HG03135 (cell line): ENCODE measurements around the gene LIPM.
"Not testable (repeated sequence)": the region's sequence is repeated elsewhere in the genome, so short reads cannot be mapped to it uniquely, and the experiment has no call there.

Experiments
- ATAC-seq: cut with Tn5 transposase; IDR thresholded peaks from one replicate; pipeline ENCODE4 v1.9.1; 2021; ENCODE audit warnings: mild to moderate bottlenecking, moderate library complexity; ENCODE audit not compliant: unreplicated experiment

LIPM gene

GRCh38 chr10:88837632-88838031 lies 35.1 kb downstream of the LIPM start:
- ATAC-seq: not testable (repeated sequence)

GRCh38 chr10:88838766-88839350 lies 36.3 kb downstream of the LIPM start:
- no peak for ATAC-seq

- no peak for ATAC-seq
Measured at GRCh38 chr10:88840104-88840503, 37.6 kb downstream of the LIPM start.

- no peak for ATAC-seq
Measured at GRCh38 chr10:88840881-88841280, 38.4 kb downstream of the LIPM start.

GRCh38 chr10:88841316-88842111 lies 39.0 kb downstream of the LIPM start:
- no peak for ATAC-seq

- no peak for ATAC-seq
Measured at GRCh38 chr10:88843171-88843570, 40.6 kb downstream of the LIPM start.

GRCh38 chr10:88848499-88848898 lies 46.0 kb downstream of the LIPM start:
- ATAC-seq: no peak

GRCh38 chr10:88849234-88849633 lies 46.7 kb downstream of the LIPM start:
- no peak for ATAC-seq

GRCh38 chr10:88850712-88851111 lies 48.2 kb downstream of the LIPM start:
- no peak for ATAC-seq

GRCh38 chr10:88851706-88852105 lies 49.2 kb downstream of the LIPM start, which contains the start of gene ANKRD22:
ANKRD22 (minus strand) TSS chr10:88851844; CDS start chr10:88851607, 237 bp downstream.
- ATAC-seq: no peak

GRCh38 chr10:88852327-88852726 lies 49.8 kb downstream of the LIPM start:
- ATAC-seq: no peak

GRCh38 chr10:88853155-88853881 lies 50.8 kb downstream of the LIPM start:
- ATAC-seq: no peak

- no peak for ATAC-seq
Measured at GRCh38 chr10:88854684-88855083, 52.2 kb downstream of the LIPM start.

GRCh38 chr10:88857831-88858230 lies 55.3 kb downstream of the LIPM start:
- no peak for ATAC-seq

- no peak for ATAC-seq
Measured at GRCh38 chr10:88858491-88858890, 56.0 kb downstream of the LIPM start.

GRCh38 chr10:88861036-88861435 lies 58.5 kb downstream of the LIPM start:
- no peak for ATAC-seq

GRCh38 chr10:88865281-88865876 lies 62.8 kb downstream of the LIPM start:
- no peak for ATAC-seq

GRCh38 chr10:88866454-88866853 lies 63.9 kb downstream of the LIPM start:
- ATAC-seq: no peak

GRCh38 chr10:88870089-88870488 lies 67.6 kb downstream of the LIPM start:
- ATAC-seq: no peak
